SK-N-SH treated with all-trans-retinoic acid at 6 μM for 48 hours (cell line): ENCODE results near the gene STUM.

ENCODE experiments used
- ATAC-seq: fragments of 200-7000 bp; cut with Tn5 transposase; 3 replicates; pipeline ENCODE4 v1.9.1; 2020; ENCODE audit warnings: mild to moderate bottlenecking, moderate library complexity
- ARNTL ChIP-seq: fragments of 450-650 bp; formaldehyde crosslinking; IDR thresholded peaks from 2 replicates; pipeline ENCODE4 v1.5.0; 2020; ENCODE audit warnings: low read depth, mild to moderate bottlenecking, moderate library complexity, borderline replicate concordance
- BACH2 ChIP-seq: fragments of 250-450 bp; sonication (Bioruptor Pico); IDR thresholded peaks from 2 replicates; pipeline ENCODE4 v1.9.0; 2021; ENCODE audit warnings: mild to moderate bottlenecking, borderline replicate concordance
- CSDC2 ChIP-seq: fragments of 250-450 bp; sonication (Bioruptor Pico); IDR thresholded peaks from 2 replicates; pipeline ENCODE4 v1.5.0; 2020; ENCODE audit warnings: mild to moderate bottlenecking, moderate library complexity
- CSRNP3 ChIP-seq: fragments of 250-450 bp; sonication (Bioruptor Pico); IDR thresholded peaks from 2 replicates; pipeline ENCODE4 v1.5.1; 2021; ENCODE audit warnings: mild to moderate bottlenecking, moderate library complexity
- ESRRG ChIP-seq: fragments of 250-450 bp; sonication (Bioruptor Pico); IDR thresholded peaks from 2 replicates; pipeline ENCODE4 v1.6.1; 2021; ENCODE audit warnings: mild to moderate bottlenecking
- GLIS3 ChIP-seq: fragments of 250-450 bp; sonication (Bioruptor Pico); IDR thresholded peaks from 2 replicates; pipeline ENCODE4 v1.5.0; 2020; ENCODE audit warnings: mild to moderate bottlenecking, moderate library complexity
- ISL1 ChIP-seq: fragments of 250-450 bp; sonication (Bioruptor Pico); IDR thresholded peaks from 2 replicates; pipeline ENCODE4 v2.1.2; 2022; ENCODE audit warnings: mild to moderate bottlenecking, moderate library complexity
- OSR1 ChIP-seq: fragments of 250-450 bp; sonication (Bioruptor Pico); IDR thresholded peaks from 2 replicates; pipeline ENCODE4 v1.8.0; 2022; ENCODE audit warnings: moderate library complexity, mild to moderate bottlenecking, inconsistent platforms
- PATZ1 ChIP-seq: fragments of 250-450 bp; sonication (Bioruptor Pico); IDR thresholded peaks from 2 replicates; pipeline ENCODE4 v1.8.0; 2020; ENCODE audit warnings: mild to moderate bottlenecking, moderate library complexity, borderline replicate concordance
- POU6F1 ChIP-seq: fragments of 250-450 bp; sonication (Bioruptor Pico); IDR thresholded peaks from 2 replicates; pipeline ENCODE4 v1.8.0; 2021; ENCODE audit warnings: low read depth, mild to moderate bottlenecking, moderate library complexity, borderline replicate concordance
- RARB ChIP-seq: fragments of 250-450 bp; sonication (Bioruptor Pico); IDR thresholded peaks from 2 replicates; pipeline ENCODE4 v1.8.0; 2021; ENCODE audit warnings: mild to moderate bottlenecking, moderate library complexity
- SNAI2 ChIP-seq: fragments of 250-450 bp; sonication (Bioruptor Pico); IDR thresholded peaks from 2 replicates; pipeline ENCODE4 v1.5.0; 2020; ENCODE audit warnings: mild to moderate bottlenecking, moderate library complexity
- TCF4 ChIP-seq: fragments of 250-450 bp; sonication (Bioruptor Pico); IDR thresholded peaks from 2 replicates; pipeline ENCODE4 v1.8.0; 2021; ENCODE audit warnings: mild to moderate bottlenecking, moderate library complexity, borderline replicate concordance
- TOX ChIP-seq: fragments of 250-450 bp; sonication (Bioruptor Pico); IDR thresholded peaks from 2 replicates; pipeline ENCODE4 v1.8.0; 2021; ENCODE audit warnings: mild to moderate bottlenecking, moderate library complexity, borderline replicate concordance
- ZC3H10 ChIP-seq: fragments of 250-450 bp; sonication (Bioruptor Pico); IDR thresholded peaks from 2 replicates; pipeline ENCODE4 v1.5.1; 2021; ENCODE audit warnings: mild to moderate bottlenecking, moderate library complexity
- ZFP3 ChIP-seq: fragments of 250-450 bp; sonication (Bioruptor Pico); IDR thresholded peaks from 2 replicates; pipeline ENCODE4 v1.5.0; 2020; ENCODE audit warnings: mild to moderate bottlenecking, moderate library complexity
- ZFP30 ChIP-seq: fragments of 450-650 bp; formaldehyde crosslinking; IDR thresholded peaks from 2 replicates; pipeline ENCODE4 v1.5.0; 2022; ENCODE audit warnings: mild to moderate bottlenecking, moderate library complexity
- ZNF565 ChIP-seq: fragments of 450-650 bp; formaldehyde crosslinking; conservative IDR thresholded peaks from 2 replicates; pipeline ENCODE4 v1.5.0; 2020; ENCODE audit warnings: low read depth, mild to moderate bottlenecking, moderate library complexity
- ZNF70 ChIP-seq: fragments of 450-650 bp; formaldehyde crosslinking; IDR thresholded peaks from 2 replicates; pipeline ENCODE4 v1.5.0; 2020; ENCODE audit warnings: mild to moderate bottlenecking, moderate library complexity
- ZNF8 ChIP-seq: fragments of 450-650 bp; formaldehyde crosslinking; IDR thresholded peaks from 2 replicates; pipeline ENCODE4 v1.5.0; 2020; ENCODE audit warnings: mild to moderate bottlenecking, moderate library complexity
- TF ChIP-seq, protein P1 (sequence below): fragments of 250-450 bp; sonication (Bioruptor Pico); IDR thresholded peaks from 2 replicates; pipeline ENCODE4 v1.5.0; 2020; ENCODE audit warnings: mild to moderate bottlenecking, moderate library complexity

Gene STUM

DNA sequence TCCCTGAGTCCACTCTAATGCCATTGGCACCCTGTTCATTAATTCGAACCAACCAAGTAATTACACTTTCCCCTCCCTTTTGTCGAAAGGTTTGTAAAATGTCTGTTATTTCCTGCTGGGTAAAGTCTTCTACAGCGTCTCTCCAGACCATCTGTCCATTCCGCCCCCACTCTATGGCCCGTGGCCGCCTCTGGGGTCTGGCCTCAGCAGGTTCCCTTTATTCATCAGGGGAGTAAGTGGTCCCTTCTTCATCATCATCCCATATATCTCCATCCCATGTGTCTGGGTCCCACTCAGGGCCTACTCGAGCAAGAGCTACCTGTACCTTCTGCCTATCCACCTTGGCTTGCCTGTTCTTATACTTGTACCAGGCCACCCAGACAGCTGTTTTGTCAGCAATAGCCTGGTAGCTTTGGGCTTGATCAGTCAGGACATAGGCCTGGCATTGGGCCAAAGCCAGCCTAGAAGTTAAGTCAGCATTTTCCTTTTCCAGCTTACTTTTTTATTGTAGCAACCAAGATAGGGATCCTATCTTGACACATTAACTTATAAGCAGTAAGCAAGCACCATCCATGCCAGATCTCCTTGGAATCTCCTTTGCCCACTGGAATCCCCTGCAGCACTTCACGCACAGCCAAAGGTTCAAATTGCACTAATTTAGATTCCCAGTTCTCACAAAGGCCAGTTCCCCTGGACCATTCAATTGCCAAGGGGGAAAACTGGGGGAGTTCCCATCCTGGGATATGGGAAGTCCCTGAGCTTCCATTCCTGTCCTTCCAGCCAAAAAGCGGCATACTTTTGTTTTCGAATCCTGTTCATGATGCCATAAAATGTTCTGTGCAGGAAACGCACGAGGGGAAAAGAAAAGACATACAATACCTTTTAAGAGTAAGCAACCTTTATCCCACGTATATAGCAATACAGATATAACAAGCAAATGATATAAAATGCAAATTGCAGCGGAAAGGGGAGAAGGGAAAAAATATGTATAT is 6.6 kb upstream of the STUM start (continued):
- TF ChIP-seq CSRNP3 (CRISPR knock-in tag) (no peak), ZC3H10 (CRISPR knock-in tag) (no peak), ZFP30 (CRISPR knock-in tag) (no peak)

DNA sequence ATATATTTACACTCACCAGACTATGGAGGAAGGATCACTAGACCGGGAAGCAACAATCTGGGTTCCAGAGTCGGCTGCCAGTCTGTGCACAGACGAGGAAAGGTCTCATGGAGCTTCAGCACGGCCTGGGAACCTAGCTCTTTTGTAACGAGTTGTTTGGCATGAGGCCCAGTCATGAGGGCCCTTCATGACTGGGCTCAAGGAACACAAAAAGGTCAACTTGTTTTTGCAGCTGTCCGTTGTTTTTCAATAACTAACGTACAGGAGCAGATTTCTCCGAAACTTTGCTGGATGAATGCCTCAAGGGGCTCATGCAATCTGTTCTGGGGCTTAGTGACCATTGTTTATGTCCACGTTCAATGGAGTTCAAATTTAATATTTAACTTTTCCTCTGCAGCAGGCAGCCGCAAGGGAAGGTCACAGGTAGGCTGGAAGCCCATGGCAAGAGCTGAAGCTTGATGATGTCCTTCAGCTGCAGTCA is 5.9 kb upstream of the STUM start:
- TF ChIP-seq TOX (no peak), ZNF565 (CRISPR knock-in tag) (no peak), POU6F1 (CRISPR knock-in tag) (no peak), ZFP3 (CRISPR knock-in tag) (no peak), CSDC2 (CRISPR knock-in tag) (no peak), BACH2 (CRISPR knock-in tag) (no peak), ESRRG (CRISPR knock-in tag) (no peak), PATZ1 (CRISPR knock-in tag) (no peak)
- no peak for ATAC-seq

- TF ChIP-seq ZNF8 = no peak
- TF ChIP-seq TOX = no peak
- TF ChIP-seq SNAI2 (CRISPR knock-in tag) = no peak
- TF ChIP-seq ESRRG (CRISPR knock-in tag) = no peak
- no peak for TF ChIP-seq BACH2 (CRISPR knock-in tag)
- no peak for TF ChIP-seq ISL1 (CRISPR knock-in tag)
- TF ChIP-seq ZNF70 (CRISPR knock-in tag) = no peak
- no peak for TF ChIP-seq CSRNP3 (CRISPR knock-in tag)
- TF ChIP-seq OSR1 = no peak
- no peak for TF ChIP-seq ZFP3 (CRISPR knock-in tag)
- TF ChIP-seq ARNTL = no peak
- TF ChIP-seq TCF4 = no peak
- no peak for TF ChIP-seq RARB (CRISPR knock-in tag)
- TF ChIP-seq PATZ1 (CRISPR knock-in tag) = no peak
- no peak for TF ChIP-seq GLIS3
- no peak for TF ChIP-seq ZNF565 (CRISPR knock-in tag)
- TF ChIP-seq ZC3H10 (CRISPR knock-in tag) = no peak
- TF ChIP-seq CSDC2 (CRISPR knock-in tag) = no peak
- TF ChIP-seq, protein P1, sequence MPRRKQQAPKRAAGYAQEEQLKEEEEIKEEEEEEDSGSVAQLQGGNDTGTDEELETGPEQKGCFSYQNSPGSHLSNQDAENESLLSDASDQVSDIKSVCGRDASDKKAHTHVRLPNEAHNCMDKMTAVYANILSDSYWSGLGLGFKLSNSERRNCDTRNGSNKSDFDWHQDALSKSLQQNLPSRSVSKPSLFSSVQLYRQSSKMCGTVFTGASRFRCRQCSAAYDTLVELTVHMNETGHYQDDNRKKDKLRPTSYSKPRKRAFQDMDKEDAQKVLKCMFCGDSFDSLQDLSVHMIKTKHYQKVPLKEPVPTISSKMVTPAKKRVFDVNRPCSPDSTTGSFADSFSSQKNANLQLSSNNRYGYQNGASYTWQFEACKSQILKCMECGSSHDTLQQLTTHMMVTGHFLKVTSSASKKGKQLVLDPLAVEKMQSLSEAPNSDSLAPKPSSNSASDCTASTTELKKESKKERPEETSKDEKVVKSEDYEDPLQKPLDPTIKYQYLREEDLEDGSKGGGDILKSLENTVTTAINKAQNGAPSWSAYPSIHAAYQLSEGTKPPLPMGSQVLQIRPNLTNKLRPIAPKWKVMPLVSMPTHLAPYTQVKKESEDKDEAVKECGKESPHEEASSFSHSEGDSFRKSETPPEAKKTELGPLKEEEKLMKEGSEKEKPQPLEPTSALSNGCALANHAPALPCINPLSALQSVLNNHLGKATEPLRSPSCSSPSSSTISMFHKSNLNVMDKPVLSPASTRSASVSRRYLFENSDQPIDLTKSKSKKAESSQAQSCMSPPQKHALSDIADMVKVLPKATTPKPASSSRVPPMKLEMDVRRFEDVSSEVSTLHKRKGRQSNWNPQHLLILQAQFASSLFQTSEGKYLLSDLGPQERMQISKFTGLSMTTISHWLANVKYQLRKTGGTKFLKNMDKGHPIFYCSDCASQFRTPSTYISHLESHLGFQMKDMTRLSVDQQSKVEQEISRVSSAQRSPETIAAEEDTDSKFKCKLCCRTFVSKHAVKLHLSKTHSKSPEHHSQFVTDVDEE (CRISPR knock-in tag) = no peak
Observed at GRCh38 chr1:226545836-226546596, 2.5 kb upstream of the STUM start.

More at GRCh38 chr1:226545836-226546596, 2.5 kb upstream of the STUM start:
- ATAC-seq = no peak
